A673 (cell line): ENCODE measurements around the gene CLRN3.

ENCODE experiments used
- CTCF ChIP-seq: fragments of 300-800, 200-600 bp; sonication (generic); conservative IDR thresholded peaks from 2 replicates; pipeline ENCODE4 v1.5.1; 2017; ENCODE audit warnings: low read depth, mild to moderate bottlenecking, antibody characterized with exemption, low read length, moderate library complexity, mixed read lengths
- EZH2 ChIP-seq: fragments of 200-600 bp; sonication (generic); IDR thresholded peaks from 2 replicates; pipeline ENCODE4 v1.6.1; 2017; ENCODE audit warnings: borderline replicate concordance, low read depth, mild to moderate bottlenecking, mixed read lengths, antibody characterized with exemption, low read length; ENCODE audit not compliant: poor library complexity, severe bottlenecking

- TF ChIP-seq CTCF (no peak), EZH2 (no peak)
Measured at GRCh38 chr10:127920306-127921074, 27.7 kb upstream of the CLRN3 start.
